Measurements from ENCODE around the gene ASPHD1.
A peak's percentile ranks its signal among the peaks of the same experiment; 100 is the strongest.
"Not testable (repeated sequence)": the region's sequence is repeated elsewhere in the genome, so short reads cannot be mapped to it uniquely, and the experiment has no call there.

ASPHD1 gene

DNA sequence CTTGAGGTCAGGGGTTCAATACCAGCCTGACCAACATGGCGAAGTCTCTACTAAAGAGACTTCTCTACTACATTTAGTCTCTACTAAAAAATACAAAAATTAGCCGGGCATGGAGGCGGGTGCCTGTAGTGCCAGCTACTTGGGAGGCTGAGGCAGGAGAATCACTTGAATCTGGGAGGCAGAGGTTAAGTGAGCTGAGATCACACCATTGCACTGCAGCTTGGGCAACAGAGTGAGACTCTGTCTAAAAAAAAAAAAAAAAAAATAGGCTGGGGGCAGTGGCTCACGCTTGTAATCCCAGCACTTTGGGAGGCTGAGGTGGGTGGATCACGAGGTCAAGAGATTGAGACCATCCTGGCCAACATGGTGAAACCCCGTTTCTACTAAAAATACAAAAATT, 9.6 kb downstream of the ASPHD1 start:
- not testable (repeated sequence) for DNase-seq

DNA sequence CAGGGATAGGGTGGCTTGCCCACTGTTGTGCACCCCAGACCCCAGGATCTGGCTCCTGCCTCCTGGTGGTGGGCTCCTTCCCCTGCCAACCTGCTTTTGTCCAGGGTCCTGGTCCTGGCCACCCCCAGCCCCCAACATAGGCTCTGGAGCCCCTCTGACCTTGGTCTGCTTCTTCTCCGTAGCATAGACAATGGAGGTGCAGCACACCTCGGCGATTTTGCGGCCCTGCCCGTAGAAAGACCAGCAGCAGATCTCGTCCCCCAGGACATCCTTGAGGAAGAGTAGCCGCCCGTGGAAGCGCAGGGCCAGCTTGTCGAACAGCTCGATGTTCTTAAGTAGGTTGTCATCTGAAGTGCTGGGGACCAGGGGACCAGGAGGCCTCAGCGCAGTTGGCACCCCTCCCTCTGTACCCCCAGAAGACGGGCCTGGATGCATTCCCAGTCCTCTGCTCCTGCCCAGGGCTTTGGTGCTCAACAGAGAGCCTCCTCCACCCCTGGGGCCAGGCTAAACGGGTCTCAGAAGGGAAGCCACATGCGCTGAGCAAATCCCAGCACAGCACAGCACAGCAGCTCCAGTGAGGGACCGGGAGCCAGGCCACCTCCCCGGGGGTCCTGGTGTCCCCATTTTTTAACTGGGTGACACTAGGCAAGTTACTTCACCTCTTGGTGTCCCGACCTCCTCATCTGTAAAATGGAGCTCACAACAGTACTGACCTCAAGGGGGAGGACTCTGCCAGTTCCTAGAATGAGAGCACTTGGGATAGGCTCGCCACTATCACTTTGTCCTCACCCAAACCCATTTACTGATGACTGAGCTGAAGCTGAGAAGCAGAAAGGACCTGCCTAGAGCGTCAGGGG, 10.8 kb downstream of the ASPHD1 start:
- DNase-seq: no peak

GRCh38 chr16:29911676-29912010, 11.4 kb downstream of the ASPHD1 start:
- no peak for DNase-seq

- no peak for DNase-seq
These were observed 11.8 kb downstream of the ASPHD1 start for GRCh38 chr16:29912087-29912486.

DNA sequence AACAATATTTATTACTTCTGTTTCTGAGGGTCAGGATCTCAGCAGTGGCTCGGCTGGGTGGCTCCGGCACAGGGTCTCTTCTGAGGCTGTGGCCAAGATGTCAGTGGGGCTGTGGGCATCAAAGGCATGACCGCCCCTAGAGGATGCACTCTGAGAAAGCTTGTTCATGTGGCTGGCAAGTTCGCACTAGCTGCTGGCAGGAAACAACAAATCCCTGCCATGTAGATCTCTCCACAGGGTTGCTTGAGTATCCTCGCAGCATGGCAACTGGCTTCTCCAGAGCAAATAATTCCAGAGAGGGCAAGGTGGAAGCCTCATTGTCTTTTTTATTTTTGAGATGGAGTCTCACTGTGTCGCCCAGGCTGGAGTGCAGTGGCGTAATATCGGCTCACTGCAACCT, 13.2 kb downstream of the ASPHD1 start:
- no peak for DNase-seq

DNA sequence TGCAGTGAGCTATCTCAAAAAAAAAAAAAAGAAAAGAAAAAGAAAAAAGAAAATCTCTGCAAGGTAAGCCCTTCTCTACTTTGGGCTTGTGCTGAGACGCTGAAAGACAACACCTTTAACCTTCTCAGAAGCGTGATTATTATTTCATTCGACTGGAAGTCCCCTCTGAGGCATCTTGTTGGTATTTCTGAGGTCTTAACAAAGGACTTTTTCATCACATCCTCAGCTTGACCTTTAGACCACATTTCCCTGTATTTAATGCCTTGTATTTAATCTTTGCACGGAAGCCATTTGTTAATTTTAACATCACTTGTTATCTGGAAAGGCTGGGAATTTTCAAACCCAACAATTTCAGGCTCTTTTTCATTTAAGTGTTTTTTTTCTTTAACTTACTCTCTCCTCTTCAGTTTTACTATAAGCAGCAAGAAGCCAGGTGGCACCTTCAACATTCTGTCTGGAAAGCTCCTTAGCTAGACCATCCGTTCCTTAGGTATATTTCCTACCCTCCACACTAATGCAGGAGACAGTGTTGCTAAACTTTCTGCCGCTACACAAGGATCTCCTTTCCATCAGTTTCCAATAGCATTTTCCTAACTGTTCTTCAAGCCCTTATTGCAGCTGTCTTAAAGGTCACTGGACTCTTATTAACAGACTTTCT, 15.4 kb downstream of the ASPHD1 start:
- no peak for DNase-seq

GRCh38 chr16:29916979-29917378, 16.7 kb downstream of the ASPHD1 start:
- DNase-seq: no peak

GRCh38 chr16:29920288-29921033, 20.2 kb downstream of the ASPHD1 start:
- no peak for DNase-seq

- DNase-seq: no peak
These were observed 20.7 kb downstream of the ASPHD1 start for GRCh38 chr16:29921034-29921385.

DNA sequence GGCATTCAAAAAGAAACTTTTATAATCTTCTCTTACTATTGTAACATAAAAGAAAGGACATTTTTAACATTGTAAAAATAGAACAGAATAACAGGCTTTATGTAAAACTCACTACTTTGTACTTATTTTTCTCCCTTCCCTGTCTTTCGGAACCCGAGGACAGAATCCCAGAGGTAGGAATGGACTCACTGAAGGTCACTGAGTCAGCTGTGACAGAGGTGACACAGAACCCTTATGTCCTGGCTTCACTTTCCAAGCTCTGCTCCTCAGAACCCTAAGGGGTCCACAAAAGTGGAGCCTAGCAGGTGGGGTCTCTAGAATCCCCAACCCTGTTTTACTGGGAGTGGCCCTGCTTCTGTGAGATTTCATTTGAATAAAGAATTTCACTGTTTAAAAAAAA, 22.0 kb downstream of the ASPHD1 start:
- DNase-seq: no peak

DNA sequence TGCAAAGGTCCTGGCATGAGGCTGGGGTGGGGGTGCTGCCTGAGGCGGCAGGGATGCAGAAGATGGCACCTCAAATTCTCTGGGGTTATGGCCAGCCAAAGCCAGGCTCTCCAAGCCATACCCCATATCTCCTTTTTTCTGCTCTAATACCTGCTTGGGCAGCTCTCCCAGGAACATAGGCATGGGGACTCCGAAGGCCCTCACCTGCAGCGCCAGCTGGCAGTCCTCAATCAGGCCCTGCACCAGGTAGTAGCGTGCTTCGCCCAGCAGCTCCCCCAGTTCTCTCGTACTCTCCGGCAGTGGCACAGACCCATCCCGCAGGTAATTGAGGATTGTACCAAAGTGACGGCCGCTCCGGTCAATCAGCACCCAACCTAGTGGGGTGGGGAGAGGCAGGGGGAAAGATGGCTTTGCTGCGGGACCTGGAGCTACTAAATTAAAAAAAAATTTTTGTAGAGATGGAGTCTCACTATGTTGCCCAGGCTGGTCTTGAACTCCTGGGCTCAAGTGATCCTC, 22.8 kb downstream of the ASPHD1 start:
- DNase-seq: no peak

GRCh38 chr16:29925105-29925756, 24.9 kb downstream of the ASPHD1 start:
- DNase-seq: no peak

GRCh38 chr16:29925781-29926710, 25.8 kb downstream of the ASPHD1 start, which contains the start of gene KCTD13:
Gene KCTD13, minus strand, starts transcription at chr16:29926226. Its CDS starts 193 bp downstream, at chr16:29926033.
- DNase-seq: peak; percentile 49

DNA sequence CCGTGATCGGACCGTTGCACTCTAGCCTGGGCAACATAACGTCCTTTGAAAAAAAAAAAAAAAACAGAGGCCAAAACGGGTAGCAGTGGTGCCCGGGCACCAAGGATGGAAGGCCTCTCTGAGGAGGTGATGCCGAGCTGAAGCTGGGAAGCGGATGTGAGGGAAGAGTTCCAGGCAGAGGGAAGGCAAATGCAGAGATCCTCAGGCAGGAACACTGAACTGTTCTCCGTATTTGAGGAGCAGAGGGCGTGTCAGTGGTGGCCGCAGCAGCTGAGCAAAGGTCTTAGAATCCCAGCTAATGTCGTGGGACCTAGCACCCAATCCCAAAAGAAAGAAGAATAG, 26.4 kb downstream of the ASPHD1 start:
- DNase-seq: no peak

- DNase-seq: no peak
These were observed 27.0 kb downstream of the ASPHD1 start for GRCh38 chr16:29927070-29927905.

GRCh38 chr16:29931750-29932149, 31.5 kb downstream of the ASPHD1 start:
- not testable (repeated sequence) for DNase-seq

GRCh38 chr16:29940656-29941055, 40.4 kb downstream of the ASPHD1 start:
- no peak for DNase-seq

DNA sequence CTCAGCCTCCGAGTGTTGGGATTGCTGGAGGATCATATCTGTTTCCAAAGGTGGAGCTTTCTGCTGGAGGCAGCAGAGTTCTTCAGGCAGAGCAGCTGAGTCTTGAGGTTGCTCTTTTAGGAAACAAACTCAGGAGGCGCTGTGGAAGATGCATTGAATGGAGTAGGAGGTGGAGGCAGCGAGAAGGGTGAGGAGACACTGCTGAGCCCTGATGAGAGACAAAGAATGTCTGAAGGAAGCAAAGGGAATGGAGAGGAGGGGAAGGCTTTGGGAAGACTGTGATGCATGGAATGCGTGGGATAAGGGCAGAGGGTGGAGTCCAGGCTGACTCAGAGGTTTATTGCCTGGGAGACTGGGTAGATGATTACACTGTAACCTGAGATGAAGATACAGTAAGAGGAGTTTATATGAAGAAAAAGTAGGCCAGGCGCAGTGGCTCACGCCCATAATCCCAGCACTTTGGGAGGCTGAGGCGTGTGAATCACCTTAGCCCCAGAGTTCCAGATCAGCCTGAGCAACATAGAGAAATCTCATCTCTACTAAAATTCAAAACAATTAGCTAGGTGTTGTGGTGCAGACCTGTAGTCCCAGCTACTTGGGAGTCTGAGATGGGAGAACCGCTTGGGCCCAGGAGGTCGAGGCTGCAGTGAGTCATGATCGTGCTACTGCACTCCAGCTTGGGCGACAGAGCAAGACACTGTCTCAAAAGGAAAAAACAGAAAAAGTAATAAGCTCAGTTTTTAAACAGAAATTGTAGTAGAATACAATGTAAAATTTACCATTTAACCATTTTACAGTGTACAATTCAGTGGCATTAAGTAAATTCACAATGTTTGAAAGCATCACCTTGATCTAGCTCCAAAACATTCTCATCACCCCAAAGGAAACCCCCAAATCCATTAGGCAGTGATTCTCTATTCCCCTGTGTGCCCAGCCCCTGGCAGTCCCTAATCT, 43.8 kb downstream of the ASPHD1 start:
- DNase-seq: no peak

GRCh38 chr16:29947897-29948296, 47.6 kb downstream of the ASPHD1 start:
- DNase-seq: no peak

Measured in NCI-H1694 treated with DMSO at 0.1 percent for 48 hours (cell line).